ENCODE results near the gene OR5AP2.
A peak's percentile ranks its signal among the peaks of the same experiment; 100 is the strongest.
"Not testable (repeated sequence)": the region's sequence is repeated elsewhere in the genome, so short reads cannot be mapped to it uniquely, and the experiment has no call there.

The OR5AP2 gene

GRCh38 chr11:56642339-56642738 lies at the start of gene OR5AP2:
OR5AP2 (minus strand) TSS chr11:56642439; CDS start chr11:56642439, 0 bp downstream.
- no peak for DNase-seq

GRCh38 chr11:56691179-56691578 lies 48.9 kb upstream of the OR5AP2 start:
- DNase-seq = not testable (repeated sequence)

- no peak for DNase-seq
These were observed 46.4 kb upstream of the OR5AP2 start for GRCh38 chr11:56688554-56689100.

- DNase-seq = no peak
These were observed 28.7 kb upstream of the OR5AP2 start for GRCh38 chr11:56670984-56671383.

- DNase-seq = no peak
These were observed 21.1 kb upstream of the OR5AP2 start, which contains the start of gene OR5AR1 for GRCh38 chr11:56663386-56663785. OR5AR1 (plus strand) TSS chr11:56663686; CDS start chr11:56663686, 0 bp downstream.

GRCh38 chr11:56659755-56660154 lies 17.5 kb upstream of the OR5AP2 start:
- DNase-seq = no peak

GRCh38 chr11:56637500-56637899 lies 4.7 kb downstream of the OR5AP2 start:
- no peak for DNase-seq

GRCh38 chr11:56636861-56637260 lies 5.4 kb downstream of the OR5AP2 start:
- no peak for DNase-seq

- DNase-seq = no peak
These were observed 9.9 kb downstream of the OR5AP2 start for GRCh38 chr11:56632329-56632728.

GRCh38 chr11:56625946-56626345 lies 16.3 kb downstream of the OR5AP2 start:
- no peak for DNase-seq

GRCh38 chr11:56624661-56625110 lies 17.6 kb downstream of the OR5AP2 start:
- DNase-seq = peak in 1 of 51 donors; percentile 39

- no peak for DNase-seq
These were observed 31.1 kb downstream of the OR5AP2 start for GRCh38 chr11:56611174-56611573.

GRCh38 chr11:56592088-56592717 lies 50.0 kb downstream of the OR5AP2 start:
- not testable (repeated sequence) for DNase-seq

All from hypothalamus (tissue), 51 donors.